Measurements from ENCODE around the gene TRAK1. TPM values are rescaled to one million over a fixed set of nuclear protein-coding genes. Genes with fewer than 3 reads are reported as not detected.
A peak's percentile ranks its signal among the peaks of the same experiment; 100 is the strongest.

The TRAK1 gene
- total RNA-seq, 1 donor from 2014 or later = 273 TPM

DNA sequence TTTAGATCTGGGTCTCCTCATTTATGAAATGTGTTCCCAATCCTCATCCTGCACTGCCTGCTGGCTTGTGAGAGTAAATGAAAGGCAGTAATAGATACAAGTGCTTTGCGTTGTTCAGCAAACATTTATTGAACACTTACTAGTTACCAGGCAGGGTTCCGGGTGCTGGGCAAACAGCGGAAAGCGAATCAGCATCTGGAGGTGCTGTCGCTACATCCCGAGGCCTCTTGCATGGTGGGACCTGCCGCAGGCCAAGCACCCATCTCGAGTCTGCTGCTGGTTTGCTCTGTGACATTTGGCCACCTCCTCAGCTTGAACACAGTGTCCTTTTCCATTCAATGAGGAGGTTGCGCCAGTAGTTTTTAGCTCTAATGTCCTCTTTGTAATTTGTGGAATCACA is 24.8 kb downstream of the TRAK1 start:
- DNase-seq (no peak), ATAC-seq (ENCODE audit: poor library complexity) (no peak)
- intact Hi-C loops (cut with DNase I) = loop anchor here (2.0 kb wide), 1 partner anchor 75 kb away; no protein-coding TSS in a partner anchor

DNA sequence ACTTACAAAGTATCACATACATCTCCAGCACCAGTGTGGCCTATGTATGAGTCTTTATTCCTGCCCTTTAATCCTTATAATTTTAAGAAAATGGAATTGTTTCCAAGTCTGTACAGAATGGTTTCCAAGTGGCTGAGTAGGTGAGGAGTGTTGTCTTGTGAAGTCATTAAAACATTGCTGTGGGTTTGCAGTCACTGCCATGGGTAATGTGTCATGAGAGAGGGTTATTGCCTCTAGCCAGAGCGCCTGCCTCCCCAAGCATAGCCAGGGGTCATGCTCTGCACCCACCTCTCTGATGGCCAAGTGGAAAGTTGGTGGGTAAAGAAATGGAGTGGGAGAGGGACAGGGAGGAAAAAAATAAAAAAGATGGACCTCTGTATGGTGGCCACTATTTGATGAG is 25.3 kb downstream of the TRAK1 start:
- intact Hi-C loops (cut with DNase I) = no loop called here
- ATAC-seq (ENCODE audit: poor library complexity) (no peak), DNase-seq (no peak)

DNA sequence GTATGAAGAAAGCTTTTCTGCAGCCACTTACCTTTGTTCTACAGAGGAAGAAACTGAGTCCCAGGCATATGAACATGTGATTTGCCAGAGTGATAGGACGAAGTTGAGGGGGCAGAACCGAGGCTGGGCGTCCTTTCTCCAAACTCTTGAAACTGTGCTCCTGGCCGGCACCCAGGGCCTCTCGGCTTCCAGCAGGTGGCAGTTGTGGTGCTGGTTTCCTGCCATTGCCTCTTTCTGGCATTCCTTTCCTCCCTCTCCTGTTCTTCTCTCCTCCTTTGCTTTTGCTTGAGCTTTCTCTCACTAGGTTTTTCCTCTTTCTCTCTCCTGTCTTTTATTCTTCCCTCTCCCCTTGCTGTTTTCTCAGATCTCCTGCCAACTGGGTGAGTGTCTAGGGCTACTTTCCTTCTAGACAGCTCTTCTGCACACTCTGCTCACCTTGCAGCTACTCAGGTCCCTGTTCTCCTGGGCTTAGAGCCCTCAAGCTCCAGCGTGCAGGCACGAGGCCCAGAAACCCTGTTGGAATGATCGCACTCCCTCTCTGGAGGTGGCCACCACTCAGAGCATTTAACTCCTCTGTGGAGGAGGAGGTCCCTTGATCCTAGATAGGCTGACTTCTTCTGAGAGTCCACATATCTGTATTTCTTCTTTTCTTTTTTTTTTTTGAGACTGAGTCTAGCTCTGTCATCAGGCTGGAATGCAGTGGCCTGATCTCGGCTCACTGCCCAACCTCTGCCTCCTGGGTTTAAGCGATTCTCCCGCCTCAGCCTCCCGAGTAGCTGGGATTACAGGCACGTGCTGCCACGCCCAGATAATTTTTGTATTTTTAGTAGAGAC is 26.2 kb downstream of the TRAK1 start:
- intact Hi-C loops (cut with DNase I) = no loop called here
- DNase-seq (peak; percentile 73), ATAC-seq (ENCODE audit: poor library complexity) (peak; percentile 58)

DNA sequence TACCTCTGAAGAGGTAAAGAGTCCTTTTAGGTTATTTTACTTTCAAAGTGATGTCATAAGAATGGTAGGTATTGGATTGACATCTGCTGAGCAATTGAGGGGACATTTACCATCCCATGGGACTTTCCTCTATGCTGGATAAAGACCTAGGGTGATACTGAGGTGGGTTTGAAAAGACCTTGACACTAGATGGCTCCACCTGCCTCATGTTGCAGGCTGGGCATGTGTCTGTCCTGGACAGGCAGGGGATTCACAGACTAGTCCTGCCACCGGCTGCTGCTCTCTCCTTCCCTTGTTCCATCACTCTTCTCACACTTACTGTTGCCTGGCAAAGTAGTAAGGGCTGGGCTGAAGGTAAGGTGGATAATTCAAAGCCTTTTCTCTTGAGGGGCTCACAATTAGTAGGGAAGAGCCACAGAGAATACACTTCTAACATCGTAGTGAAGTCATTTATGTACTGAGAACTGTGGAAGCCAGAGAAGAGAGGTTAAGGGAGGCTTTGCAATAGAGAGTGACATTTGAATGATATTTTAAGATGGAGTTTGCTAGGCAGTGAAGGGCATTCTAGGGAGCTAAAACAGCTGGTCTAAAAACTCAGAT is 27.7 kb downstream of the TRAK1 start:
- ATAC-seq (ENCODE audit: poor library complexity) (peak; percentile 39), DNase-seq (no peak)
- intact Hi-C loops (cut with DNase I) = no loop called here

DNA sequence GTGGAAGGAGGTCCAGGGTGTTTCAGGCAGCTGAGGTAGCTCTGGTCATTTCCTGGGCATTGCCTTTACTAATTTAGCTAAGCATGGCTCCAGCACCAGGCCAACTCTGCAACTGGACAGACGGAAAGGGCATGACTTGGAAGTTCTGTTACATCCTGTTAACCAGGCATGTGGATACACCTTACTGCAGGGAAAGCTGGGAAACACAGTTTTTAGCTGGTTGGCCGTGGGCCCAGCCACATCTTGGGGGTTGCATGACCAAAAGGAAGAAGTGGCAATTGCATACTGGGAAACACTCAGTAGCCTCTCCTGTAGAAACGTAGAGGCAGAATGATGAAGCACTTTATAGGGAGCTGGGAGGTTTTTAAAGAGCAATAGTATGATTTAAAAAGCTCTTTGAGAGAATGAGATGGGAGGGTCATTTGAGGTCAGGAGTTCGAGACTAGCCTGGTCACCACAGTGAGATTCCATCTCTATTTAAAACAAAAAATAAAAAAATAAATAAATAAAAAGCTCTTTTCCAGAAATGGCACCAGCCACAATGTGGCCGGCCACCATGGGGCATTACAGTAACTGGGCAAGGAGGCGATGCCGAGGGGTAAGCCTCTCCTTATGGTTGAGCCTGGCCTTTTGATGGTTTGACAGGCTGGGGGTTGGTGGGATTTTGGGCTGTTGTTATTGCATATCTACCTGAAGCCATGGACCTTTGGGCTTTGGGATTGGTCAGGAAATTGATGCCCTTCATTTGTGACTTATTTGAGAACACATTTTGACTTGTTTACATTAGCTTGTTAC is 28.6 kb downstream of the TRAK1 start:
- DNase-seq (peak; percentile 53), ATAC-seq (ENCODE audit: poor library complexity) (no peak)
- intact Hi-C loops (cut with DNase I) = no loop called here

DNA sequence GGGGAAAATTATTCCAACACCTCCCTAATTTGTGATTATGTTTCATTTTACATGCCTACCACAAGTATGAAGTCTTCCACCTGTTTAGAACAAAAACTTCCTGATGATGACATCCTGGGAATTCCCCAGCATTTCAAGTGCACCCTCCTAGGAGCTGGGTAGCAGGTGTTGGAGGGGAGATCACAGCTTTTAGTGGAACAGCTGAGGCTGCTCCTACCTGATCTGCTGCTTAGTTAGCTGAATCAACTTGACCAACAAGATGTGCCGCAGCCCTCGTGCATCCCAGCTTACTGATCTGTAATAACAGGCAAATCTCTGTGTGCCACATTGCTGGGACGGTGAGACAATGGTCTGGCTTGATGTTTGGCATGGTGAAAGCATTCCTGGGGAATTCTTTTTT is 29.7 kb downstream of the TRAK1 start:
- intact Hi-C loops (cut with DNase I) = no loop called here
- ATAC-seq (ENCODE audit: poor library complexity) = no peak
- DNase-seq = no peak

DNA sequence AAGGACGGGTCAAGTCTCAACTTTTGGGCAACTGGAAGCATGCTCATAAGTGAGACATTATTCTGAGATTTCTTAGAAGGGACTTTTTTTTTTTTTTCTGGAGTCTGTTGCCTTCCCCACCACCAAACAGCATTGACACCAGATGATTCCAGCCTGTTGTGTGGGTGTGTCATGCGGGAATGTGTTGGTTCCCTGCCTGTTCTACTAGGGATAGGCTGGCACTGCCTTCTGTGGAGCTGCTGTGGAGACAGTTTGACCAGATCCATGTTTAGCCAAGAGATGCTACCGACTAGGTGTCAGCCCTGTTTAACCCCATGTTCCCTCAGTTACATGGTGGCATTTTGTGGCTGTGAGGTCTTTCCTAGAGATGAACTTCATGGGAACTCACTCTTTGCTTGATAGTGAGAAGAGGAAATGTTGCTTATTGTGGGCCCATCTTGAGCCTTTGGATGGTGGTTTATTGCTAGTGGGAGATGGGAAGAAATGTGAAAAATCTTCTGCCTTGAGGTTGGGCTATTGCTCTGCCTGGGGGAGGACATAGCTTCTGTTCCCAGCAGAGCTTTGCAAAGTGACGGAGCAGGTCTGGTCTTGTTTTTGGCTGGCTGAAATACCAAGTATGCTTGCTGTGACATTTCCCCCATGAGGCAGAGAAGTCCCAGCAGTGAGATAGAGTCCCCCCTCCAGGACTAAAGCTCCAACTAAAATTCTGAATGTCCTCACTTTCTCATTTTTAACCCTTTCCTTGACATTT is 31.3 kb downstream of the TRAK1 start:
- ATAC-seq (ENCODE audit: poor library complexity) = no peak
- DNase-seq = no peak
- intact Hi-C loops (cut with DNase I) = no loop called here

DNA sequence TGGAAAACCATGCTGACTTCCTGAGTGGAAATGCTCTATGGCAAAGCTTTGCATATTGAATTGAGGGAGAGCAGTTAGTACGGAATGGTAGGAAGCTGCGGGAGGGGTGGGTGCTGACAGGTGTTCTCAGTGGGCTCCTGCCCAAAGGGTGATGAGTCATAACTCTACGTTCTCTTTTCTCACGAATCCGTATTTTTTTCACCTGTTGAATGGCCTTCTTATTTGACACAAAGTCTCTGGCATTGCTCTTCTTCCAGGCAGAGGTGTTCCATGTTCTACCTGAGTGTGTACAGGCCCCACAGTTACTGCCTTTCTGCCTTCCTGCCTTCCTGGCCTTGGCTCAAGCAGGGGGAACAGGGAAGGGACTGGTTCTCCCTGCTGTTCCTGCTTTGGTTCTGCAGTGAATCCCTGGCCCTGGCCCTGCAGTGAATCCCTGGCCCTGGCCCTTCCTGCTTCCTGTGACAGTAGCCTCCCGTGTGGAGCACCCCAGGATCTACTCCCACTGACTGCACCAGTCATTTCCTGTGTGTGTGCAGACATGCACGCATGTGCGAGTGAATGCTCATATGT is 31.9 kb downstream of the TRAK1 start:
- ATAC-seq (ENCODE audit: poor library complexity) (peak; percentile 42), DNase-seq (no peak)
- intact Hi-C loops (cut with DNase I) = no loop called here

DNA sequence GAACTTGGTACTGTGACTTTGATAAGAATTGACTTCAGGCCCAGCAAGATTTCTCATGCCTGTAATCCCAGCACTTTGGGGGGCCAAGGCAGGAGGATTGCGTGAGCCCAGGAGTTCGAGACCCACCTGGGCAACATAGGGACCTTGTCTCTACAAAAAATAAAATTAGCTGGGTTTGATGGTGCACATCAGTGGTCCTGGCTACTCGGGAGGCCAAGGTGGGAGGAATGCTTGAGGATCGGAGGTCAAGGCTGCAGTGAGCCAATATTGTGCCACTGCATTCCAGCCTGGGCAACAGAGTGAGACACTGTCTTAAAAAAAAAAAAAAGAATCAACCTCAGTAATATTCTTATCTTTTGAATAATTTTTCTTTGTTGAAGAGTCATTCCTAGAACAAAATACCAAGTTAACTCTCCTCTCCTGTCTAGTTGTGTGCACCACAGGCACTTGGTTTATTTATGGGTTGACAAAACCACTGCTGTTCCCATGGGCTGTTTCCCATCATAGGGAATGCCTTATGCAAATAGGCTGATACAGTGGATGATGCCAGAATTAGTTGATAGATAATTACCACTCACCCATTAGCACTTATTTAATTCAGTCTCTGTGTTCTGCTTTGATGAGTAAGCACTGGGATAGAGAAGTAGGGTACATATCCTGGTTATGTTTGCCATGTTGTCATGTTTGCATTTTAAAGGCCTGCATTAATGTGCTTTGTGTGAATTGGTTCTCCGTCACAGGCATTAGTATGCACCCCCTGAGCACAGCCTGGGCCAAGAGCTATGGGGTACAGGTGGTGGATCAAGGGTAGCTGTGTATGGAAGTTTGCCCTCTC is 32.9 kb downstream of the TRAK1 start:
- intact Hi-C loops (cut with DNase I) = no loop called here
- ATAC-seq (ENCODE audit: poor library complexity) (no peak), DNase-seq (no peak)

DNA sequence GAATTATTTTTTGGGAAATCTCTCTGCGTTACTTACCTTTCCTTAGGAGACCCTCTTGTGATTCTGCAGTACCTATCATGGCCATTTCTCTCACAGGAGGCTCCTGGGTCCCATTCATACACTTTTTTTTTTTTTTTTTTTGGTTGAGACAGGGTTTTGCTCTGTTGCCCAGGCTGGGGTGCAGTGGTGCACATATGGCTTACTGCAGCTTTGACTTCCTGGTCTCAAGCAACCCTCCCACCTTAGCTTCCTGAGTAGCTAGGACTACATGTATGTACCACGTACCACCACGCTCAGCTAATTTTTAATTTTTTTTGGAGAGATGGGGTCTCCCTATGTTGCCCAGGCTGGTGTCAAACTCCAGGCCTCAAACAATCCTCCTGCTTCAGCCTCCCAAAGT is 36.1 kb downstream of the TRAK1 start:
- ATAC-seq (ENCODE audit: poor library complexity) (no peak), DNase-seq (no peak)
- intact Hi-C loops (cut with DNase I) = no loop called here

DNA sequence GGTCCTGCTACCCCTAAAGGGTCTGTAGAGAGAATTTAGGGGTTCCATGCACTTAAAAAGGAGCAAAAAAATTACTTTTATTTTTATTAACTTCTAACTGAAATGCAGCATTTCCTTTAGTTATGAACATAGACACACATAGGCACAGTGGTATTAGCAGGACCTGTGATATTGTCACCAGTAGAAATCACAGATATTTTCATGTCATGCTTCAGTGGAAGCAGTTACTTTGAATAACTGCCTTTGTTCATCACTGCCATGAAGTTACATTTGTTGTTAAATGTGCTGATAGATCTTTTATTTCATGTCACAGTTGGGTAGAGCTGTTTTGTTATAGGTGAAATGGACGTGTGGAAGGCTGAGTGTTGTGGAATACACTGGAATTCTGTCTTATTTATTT is 37.4 kb downstream of the TRAK1 start:
- intact Hi-C loops (cut with DNase I) = no loop called here
- DNase-seq (no peak), ATAC-seq (ENCODE audit: poor library complexity) (no peak)

DNA sequence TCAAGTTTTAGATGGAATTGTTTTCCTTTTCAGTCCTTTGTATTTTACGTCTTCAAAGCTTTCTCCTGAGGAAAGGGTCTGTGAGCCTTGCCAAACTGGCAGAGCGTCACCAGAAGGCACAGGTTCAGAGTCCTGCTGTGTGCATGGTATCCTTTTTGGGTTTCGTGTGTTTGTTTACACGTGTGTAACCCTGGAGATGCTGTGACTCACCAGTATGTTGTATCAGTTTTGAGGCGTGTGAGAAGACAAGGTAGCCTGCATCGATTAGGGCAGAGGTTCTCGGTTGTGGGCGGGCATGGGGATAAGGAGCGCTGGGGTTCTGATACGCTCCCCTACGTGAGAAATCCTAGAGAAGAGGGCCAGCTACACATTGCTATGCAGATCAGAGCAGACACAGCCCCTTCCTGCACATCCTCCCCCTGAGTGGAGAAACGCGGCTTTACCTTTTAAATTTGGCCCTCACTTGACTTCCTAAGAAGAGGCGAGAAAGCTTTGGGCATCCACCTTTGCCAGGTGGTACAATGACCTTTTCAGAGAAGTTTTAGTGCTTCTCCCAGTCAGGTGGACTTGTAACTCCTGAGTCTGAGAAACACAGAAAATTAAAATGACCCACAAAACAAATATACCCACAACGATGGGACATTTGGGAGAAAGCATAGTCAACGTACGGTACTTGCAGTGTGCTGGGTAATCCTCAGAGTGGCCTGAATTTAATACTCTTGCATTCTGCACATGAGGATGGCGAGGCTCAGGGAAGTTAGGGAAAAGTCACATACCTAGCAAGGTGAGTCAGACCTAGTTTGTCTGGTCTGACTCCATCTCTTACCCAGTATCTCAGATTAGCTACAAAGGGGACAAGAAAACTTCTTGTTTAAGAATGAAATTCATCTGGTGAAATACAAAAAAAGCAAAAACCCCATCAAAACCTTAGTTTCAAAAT is 38.1 kb downstream of the TRAK1 start:
- ATAC-seq (ENCODE audit: poor library complexity) = peak; percentile 59

DNA sequence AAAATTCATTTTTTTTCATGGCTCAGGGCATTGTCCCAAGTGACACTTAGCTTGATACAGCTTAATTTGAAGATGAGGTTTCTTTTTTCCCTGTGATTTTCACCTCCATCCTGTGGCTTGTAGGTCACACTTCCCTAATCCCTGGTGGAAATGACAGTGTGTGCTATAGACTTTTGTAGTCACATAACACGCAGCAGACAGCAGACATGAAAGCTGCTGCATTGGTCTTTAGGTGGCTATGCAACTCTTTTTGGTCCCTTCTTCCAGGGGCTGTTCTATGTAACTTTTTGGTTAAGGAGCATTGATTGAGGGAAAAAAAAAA is 38.8 kb downstream of the TRAK1 start:
- ATAC-seq (ENCODE audit: poor library complexity) (no peak), DNase-seq (no peak)
- intact Hi-C loops (cut with DNase I) = no loop called here

More for the DNA sequence above, 38.1 kb downstream of the TRAK1 start:
- DNase-seq = no peak
- intact Hi-C loops (cut with DNase I) = no loop called here

DNA sequence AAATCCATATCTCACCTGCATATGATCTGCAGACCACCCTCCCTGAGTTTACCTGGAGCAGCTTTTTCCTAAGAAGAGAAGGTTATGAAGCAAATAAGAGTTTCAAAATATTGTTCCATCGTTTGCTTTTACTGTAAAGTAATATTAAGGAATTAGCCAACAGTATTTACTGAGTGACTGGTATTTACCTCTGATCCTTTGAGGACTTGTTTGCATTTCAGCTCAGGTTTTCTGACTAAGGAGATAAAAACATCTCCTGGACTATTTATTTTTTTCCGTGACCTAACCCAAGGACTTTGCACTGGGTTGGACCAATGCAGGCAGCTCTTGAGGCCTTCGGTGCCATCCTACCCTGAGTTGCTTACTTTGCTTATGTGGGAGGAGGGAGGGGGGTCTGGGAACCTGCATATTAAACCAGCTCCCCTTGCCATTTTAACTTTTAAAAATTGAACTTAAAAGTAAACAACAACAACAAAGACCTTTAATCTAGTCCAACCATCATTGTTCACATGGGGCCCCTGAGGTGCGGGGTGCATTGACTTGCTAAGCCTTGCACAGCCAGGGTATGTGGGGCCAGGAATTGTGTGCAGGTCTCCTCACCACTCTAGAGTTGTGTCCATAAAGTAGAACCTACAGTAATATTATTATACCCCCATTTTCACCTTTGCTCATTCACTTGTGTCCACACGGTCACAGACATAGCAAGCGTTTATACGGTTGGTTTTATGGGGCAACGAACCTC is 39.3 kb downstream of the TRAK1 start:
- ATAC-seq (ENCODE audit: poor library complexity) (no peak), DNase-seq (no peak)
- intact Hi-C loops (cut with DNase I) = no loop called here

DNA sequence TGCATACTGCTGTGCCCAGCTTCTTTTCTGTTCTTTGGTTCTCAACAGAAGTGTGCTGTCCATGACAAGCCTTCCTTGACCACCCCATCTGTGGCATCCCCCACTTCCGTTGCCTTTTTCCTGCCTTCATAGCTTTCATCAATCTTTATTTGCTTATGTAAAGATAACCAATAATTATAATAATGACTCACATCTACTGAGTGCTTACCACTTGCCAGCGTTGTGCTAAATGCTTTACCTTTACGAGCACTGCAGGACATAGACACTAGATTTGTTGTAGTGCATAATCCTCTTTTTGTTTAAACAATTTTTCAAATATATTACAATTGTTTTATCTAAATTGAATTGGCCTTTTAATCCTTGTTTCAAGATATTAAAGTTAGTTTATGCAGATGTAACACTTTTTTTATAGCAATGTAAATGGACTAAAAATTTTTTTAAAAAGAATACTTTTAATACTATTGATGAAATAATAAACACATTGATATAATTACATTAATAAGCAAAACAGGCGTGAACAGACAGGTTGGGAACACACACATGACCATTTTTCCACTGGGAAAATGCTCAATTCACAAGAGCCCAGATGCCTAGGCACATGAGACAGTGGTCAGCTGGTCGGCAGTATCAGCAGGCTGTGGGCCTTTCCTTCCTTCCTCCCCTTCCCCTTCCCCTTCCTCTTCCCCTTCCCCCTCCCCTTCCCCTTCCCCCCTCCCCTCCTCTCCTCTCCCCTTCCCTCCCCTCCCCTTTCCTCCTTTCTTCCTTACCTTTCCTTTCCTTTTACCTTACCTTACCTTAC is 42.5 kb downstream of the TRAK1 start:
- no peak for ATAC-seq (ENCODE audit: poor library complexity)
- intact Hi-C loops (cut with DNase I) = no loop called here

More for the DNA sequence above, 42.5 kb downstream of the TRAK1 start:
- no peak for DNase-seq

All from Right ventricle myocardium superior (tissue), 1 donor.